ENCODE results near the gene ZNG1F.
"Not testable (repeated sequence)": the region's sequence is repeated elsewhere in the genome, so short reads cannot be mapped to it uniquely, and the experiment has no call there.

The ZNG1F gene

DNA sequence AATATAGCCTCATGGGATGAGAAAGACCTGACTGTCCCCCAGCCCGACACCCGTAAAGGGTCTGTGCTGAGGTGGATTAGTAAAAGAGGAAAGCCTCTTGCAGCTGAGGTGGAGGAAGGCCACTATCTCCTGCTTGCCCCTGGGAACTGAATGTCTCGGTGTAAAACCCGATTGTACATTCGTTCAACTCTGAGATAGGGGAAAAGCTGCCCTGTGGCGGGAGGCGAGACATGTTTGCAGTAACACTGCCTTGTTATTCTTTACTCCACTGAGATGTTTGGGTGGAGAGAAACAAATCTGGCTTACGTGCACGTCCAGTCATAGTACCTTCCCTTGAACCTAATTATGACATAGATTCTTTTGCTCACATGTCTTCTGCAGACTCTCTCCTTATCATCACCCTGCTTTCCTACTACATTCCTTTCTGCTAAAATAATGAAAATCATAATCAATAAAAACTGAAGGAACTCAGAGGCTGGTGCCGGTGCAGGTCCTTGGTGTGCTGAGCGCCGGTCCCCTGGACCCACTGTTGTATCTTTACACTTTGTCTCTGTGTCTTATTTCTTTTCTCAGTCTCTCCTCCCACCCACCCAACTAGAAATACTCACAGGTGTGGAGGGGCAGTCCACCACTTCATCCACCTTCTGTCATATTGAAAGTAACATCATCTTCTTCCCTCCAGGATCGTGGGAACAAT is 83.4 kb downstream of the ZNG1F start:
- H2AFZ ChIP-seq (ENCODE audit: low read length); H3K4me1 ChIP-seq (ENCODE audit: insufficient read depth, low read length, severe bottlenecking); H3K36me3 ChIP-seq (ENCODE audit: insufficient read depth, low read length); H3K79me2 ChIP-seq (ENCODE audit: insufficient read depth, low read length); H3K27me3 ChIP-seq (ENCODE audit: insufficient read depth, low read length); H3K9me3 ChIP-seq (ENCODE audit: low read length); H3K4me2 ChIP-seq (ENCODE audit: low read length); H3K4me3 ChIP-seq (ENCODE audit: low read depth, low read length, poor library complexity, severe bottlenecking); H3F3A ChIP-seq (ENCODE audit: insufficient read depth, low read length); H3K27ac ChIP-seq (ENCODE audit: low read depth, low read length, poor library complexity, severe bottlenecking); H3K9ac ChIP-seq (ENCODE audit: low read length); H3K9me2 ChIP-seq (ENCODE audit: low read depth, low read length); H4K20me1 ChIP-seq (ENCODE audit: insufficient read depth, low read length): not testable (repeated sequence)

DNA sequence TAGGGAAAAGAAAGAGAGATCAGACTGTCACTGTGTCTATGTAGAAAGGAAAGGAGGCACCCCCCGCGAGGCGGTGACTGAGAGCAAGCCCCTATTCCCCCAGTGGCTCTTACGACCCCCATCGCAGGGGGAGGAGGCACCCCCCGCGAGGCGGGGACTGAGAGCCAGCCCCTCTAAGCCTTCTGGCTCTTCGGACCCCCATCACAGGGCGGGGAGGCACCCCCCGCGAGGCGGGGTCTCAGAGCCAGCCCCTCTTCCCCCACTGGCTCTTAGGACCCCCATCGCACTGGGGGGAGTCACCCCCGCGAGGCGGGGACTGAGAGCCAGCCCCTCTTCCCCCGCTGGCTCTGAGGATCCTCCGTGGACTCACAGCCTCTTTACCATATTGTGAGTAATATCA is 84.6 kb downstream of the ZNG1F start:
- not testable (repeated sequence) for H3K9me3 ChIP-seq (ENCODE audit: low read length); H3K4me1 ChIP-seq (ENCODE audit: insufficient read depth, low read length, severe bottlenecking); H2AFZ ChIP-seq (ENCODE audit: low read length); H3F3A ChIP-seq (ENCODE audit: insufficient read depth, low read length); H3K9me2 ChIP-seq (ENCODE audit: low read depth, low read length); H3K27ac ChIP-seq (ENCODE audit: low read depth, low read length, poor library complexity, severe bottlenecking); H3K79me2 ChIP-seq (ENCODE audit: insufficient read depth, low read length); H3K4me2 ChIP-seq (ENCODE audit: low read length); H3K27me3 ChIP-seq (ENCODE audit: insufficient read depth, low read length); H3K36me3 ChIP-seq (ENCODE audit: insufficient read depth, low read length); H3K4me3 ChIP-seq (ENCODE audit: low read depth, low read length, poor library complexity, severe bottlenecking); H4K20me1 ChIP-seq (ENCODE audit: insufficient read depth, low read length); H3K9ac ChIP-seq (ENCODE audit: low read length)

DNA sequence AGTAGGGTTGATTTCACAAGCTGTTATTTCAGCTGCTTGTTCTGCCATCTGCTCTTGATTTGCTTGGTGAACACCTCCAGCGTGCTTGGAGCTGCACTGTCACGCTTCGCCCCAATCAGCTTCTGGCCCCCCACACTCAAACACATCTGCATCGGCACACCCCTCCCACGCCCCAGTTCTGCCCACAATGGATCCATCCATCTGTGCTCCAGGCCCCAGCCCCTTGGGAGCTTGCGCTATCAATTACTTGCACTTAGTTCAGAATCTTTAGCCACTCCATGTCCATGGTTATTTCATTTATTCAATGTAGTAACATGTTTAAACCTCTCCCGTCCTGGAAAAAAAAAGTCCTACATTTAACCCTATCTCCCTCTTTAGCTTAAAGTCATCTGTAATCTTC is 88.6 kb downstream of the ZNG1F start:
- H3K9me2 ChIP-seq (ENCODE audit: low read depth, low read length); H4K20me1 ChIP-seq (ENCODE audit: insufficient read depth, low read length); H3K4me1 ChIP-seq (ENCODE audit: insufficient read depth, low read length, severe bottlenecking); H3K9me3 ChIP-seq (ENCODE audit: low read length); H3K27ac ChIP-seq (ENCODE audit: low read depth, low read length, poor library complexity, severe bottlenecking); H3K4me2 ChIP-seq (ENCODE audit: low read length); H3K36me3 ChIP-seq (ENCODE audit: insufficient read depth, low read length); H3K9ac ChIP-seq (ENCODE audit: low read length); H2AFZ ChIP-seq (ENCODE audit: low read length); H3K4me3 ChIP-seq (ENCODE audit: low read depth, low read length, poor library complexity, severe bottlenecking); H3K79me2 ChIP-seq (ENCODE audit: insufficient read depth, low read length); H3K27me3 ChIP-seq (ENCODE audit: insufficient read depth, low read length); H3F3A ChIP-seq (ENCODE audit: insufficient read depth, low read length): not testable (repeated sequence)

DNA sequence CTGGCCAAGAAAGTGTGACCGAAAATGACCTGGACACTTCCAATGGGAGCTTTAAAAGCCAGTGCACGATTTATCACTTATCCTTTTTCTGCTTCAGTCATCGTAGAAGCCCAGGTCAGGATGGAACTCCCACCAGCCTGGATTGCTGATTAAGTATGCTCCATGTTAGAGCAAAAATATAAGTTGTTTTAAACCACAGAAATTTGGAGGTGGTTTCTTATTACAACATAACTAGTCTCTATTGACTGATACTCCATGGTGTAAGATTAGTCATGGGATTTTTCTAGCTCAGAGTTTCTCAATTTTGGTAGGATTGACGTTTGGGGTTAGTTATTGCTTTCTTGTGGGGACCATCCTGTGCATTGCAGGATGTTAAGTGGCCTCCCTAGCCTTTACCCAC is 90.4 kb downstream of the ZNG1F start:
- not testable (repeated sequence) for H3F3A ChIP-seq (ENCODE audit: insufficient read depth, low read length); H3K4me2 ChIP-seq (ENCODE audit: low read length); H3K27ac ChIP-seq (ENCODE audit: low read depth, low read length, poor library complexity, severe bottlenecking); H2AFZ ChIP-seq (ENCODE audit: low read length); H3K27me3 ChIP-seq (ENCODE audit: insufficient read depth, low read length); H3K4me1 ChIP-seq (ENCODE audit: insufficient read depth, low read length, severe bottlenecking); H3K9me2 ChIP-seq (ENCODE audit: low read depth, low read length); H3K9ac ChIP-seq (ENCODE audit: low read length); H3K4me3 ChIP-seq (ENCODE audit: low read depth, low read length, poor library complexity, severe bottlenecking); H3K79me2 ChIP-seq (ENCODE audit: insufficient read depth, low read length); H3K9me3 ChIP-seq (ENCODE audit: low read length); H3K36me3 ChIP-seq (ENCODE audit: insufficient read depth, low read length); H4K20me1 ChIP-seq (ENCODE audit: insufficient read depth, low read length)

DNA sequence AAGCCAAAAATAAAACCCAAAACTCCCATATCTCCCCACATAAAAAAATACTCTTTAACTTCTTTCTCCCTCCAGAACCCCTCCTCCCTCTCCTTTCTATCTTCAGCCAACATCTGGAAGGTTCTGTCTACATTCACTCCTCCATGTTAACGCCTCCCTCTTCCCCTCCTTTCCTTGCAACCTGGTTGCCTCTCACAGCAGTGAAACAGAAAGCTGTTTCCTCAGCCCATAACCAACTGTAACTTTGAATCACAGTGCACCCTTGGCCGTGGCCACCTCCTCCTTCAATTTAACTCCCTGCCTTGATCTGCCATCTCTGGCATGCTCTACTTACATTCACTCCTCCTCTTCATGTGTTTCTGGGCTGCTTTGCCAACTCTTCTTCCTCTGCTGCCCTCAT is 94.1 kb downstream of the ZNG1F start:
- not testable (repeated sequence) for H2AFZ ChIP-seq (ENCODE audit: low read length); H3K27me3 ChIP-seq (ENCODE audit: insufficient read depth, low read length); H3K4me2 ChIP-seq (ENCODE audit: low read length); H3F3A ChIP-seq (ENCODE audit: insufficient read depth, low read length); H3K9me2 ChIP-seq (ENCODE audit: low read depth, low read length); H3K79me2 ChIP-seq (ENCODE audit: insufficient read depth, low read length); H3K4me3 ChIP-seq (ENCODE audit: low read depth, low read length, poor library complexity, severe bottlenecking); H3K9me3 ChIP-seq (ENCODE audit: low read length); H3K4me1 ChIP-seq (ENCODE audit: insufficient read depth, low read length, severe bottlenecking); H4K20me1 ChIP-seq (ENCODE audit: insufficient read depth, low read length); H3K27ac ChIP-seq (ENCODE audit: low read depth, low read length, poor library complexity, severe bottlenecking); H3K36me3 ChIP-seq (ENCODE audit: insufficient read depth, low read length); H3K9ac ChIP-seq (ENCODE audit: low read length)

DNA sequence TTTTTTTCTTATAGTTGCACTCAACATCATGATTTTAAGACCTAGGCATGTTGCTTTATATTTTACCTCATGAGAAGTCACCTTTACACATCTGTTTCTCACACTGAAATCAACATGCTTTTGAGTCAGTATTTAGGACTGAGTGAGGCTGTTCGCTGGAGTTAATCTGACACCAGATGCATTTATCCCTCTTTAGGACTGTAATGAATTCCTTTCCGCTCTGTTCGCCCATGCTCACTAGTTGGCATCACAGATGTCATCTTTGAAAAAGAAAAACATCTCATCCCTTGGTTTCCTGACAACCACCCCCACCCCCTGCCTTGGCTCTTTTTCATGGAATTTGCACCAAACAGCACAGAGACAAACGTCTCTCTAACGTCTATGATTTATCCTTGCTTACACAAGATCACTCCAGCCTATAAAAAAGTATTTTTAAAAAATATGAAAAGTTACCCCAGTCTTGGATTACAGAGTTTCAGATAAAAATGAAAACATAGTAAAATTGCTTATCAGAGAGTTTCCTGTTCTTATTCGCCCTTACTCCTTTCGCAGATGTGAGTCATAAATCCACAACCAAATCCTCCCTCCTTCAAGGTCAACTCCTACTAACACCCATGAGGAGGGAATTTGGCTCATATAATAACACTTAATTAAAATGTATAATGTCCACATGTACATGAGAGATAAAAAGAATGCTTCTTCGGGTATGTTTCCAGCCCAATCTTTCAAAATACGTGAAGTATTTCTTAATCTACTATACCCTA is 94.9 kb downstream of the ZNG1F start:
- not testable (repeated sequence) for H3K79me2 ChIP-seq (ENCODE audit: insufficient read depth, low read length); H3K4me1 ChIP-seq (ENCODE audit: insufficient read depth, low read length, severe bottlenecking); H3K9ac ChIP-seq (ENCODE audit: low read length); H3K9me2 ChIP-seq (ENCODE audit: low read depth, low read length); H3K27me3 ChIP-seq (ENCODE audit: insufficient read depth, low read length); H3F3A ChIP-seq (ENCODE audit: insufficient read depth, low read length); H2AFZ ChIP-seq (ENCODE audit: low read length); H4K20me1 ChIP-seq (ENCODE audit: insufficient read depth, low read length); H3K27ac ChIP-seq (ENCODE audit: low read depth, low read length, poor library complexity, severe bottlenecking); H3K4me3 ChIP-seq (ENCODE audit: low read depth, low read length, poor library complexity, severe bottlenecking); H3K36me3 ChIP-seq (ENCODE audit: insufficient read depth, low read length); H3K9me3 ChIP-seq (ENCODE audit: low read length); H3K4me2 ChIP-seq (ENCODE audit: low read length)

DNA sequence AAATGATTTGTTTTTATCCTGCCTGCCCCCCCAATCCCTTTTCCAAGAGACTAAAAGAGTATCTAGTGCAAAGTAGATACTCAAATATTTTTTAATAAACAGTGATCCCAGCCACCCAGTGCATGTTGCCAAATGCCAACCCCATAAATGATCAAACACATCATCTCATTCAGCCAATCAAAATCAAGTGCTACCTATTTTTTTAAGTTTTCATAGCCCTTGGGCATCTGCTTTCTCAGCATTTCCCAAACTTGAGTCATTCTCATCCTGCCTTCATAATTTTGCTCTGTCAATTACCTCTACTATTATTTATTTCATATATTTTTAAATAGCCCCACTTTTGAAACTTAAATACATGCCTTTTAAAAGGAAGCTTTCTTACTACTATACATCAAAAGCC is 98.2 kb downstream of the ZNG1F start:
- H3K79me2 ChIP-seq (ENCODE audit: insufficient read depth, low read length); H3K27ac ChIP-seq (ENCODE audit: low read depth, low read length, poor library complexity, severe bottlenecking); H3K36me3 ChIP-seq (ENCODE audit: insufficient read depth, low read length); H3K4me1 ChIP-seq (ENCODE audit: insufficient read depth, low read length, severe bottlenecking); H2AFZ ChIP-seq (ENCODE audit: low read length); H3K27me3 ChIP-seq (ENCODE audit: insufficient read depth, low read length); H3K4me2 ChIP-seq (ENCODE audit: low read length); H4K20me1 ChIP-seq (ENCODE audit: insufficient read depth, low read length); H3K4me3 ChIP-seq (ENCODE audit: low read depth, low read length, poor library complexity, severe bottlenecking); H3F3A ChIP-seq (ENCODE audit: insufficient read depth, low read length); H3K9me2 ChIP-seq (ENCODE audit: low read depth, low read length); H3K9me3 ChIP-seq (ENCODE audit: low read length); H3K9ac ChIP-seq (ENCODE audit: low read length): not testable (repeated sequence)
